AG10803 (cell line): ENCODE measurements around the gene MBTPS2.
A peak's percentile ranks its signal among the peaks of the same experiment; 100 is the strongest.

Experiments used
- DNase-seq: peaks from one replicate; pipeline ENCODE4 v3.0.0; 2010; ENCODE audit warnings: low read depth
- H3K4me3 ChIP-seq: 2 replicates; pipeline ENCODE4 v1.5.1; 2011; ENCODE audit warnings: mild to moderate bottlenecking, low read length, control low read depth
- CTCF ChIP-seq: conservative IDR thresholded peaks from 2 replicates; pipeline ENCODE4 v1.5.1; 2011; ENCODE audit warnings: mild to moderate bottlenecking, low read length, control low read depth, inconsistent platforms

Gene MBTPS2

GRCh38 chrX:21911481-21911880 lies 72.1 kb downstream of the MBTPS2 start:
- no peak for TF ChIP-seq CTCF
- H3K4me3 ChIP-seq, result no peak overlapping the region
- DNase-seq, result no peak

GRCh38 chrX:21912220-21912619 lies 72.8 kb downstream of the MBTPS2 start:
- no peak for TF ChIP-seq CTCF
- DNase-seq, result no peak
- H3K4me3 ChIP-seq, result no peak overlapping the region

- no peak for DNase-seq
- TF ChIP-seq CTCF, result no peak
- H3K4me3 ChIP-seq, result no peak overlapping the region
Observed at GRCh38 chrX:21912989-21913388, 73.6 kb downstream of the MBTPS2 start.

GRCh38 chrX:21926116-21926515 lies 86.7 kb downstream of the MBTPS2 start:
- no peak for TF ChIP-seq CTCF
- DNase-seq, result peak; percentile 39
- H3K4me3 ChIP-seq, result peak overlapping the region; percentile 29

- peak; percentile 96 for DNase-seq
- peak overlapping the region; percentile 29 for H3K4me3 ChIP-seq
- TF ChIP-seq CTCF, result no peak
Observed at GRCh38 chrX:21926527-21927278, 87.3 kb downstream of the MBTPS2 start.

GRCh38 chrX:21929209-21929608 lies 89.8 kb downstream of the MBTPS2 start:
- no peak for DNase-seq
- no peak overlapping the region for H3K4me3 ChIP-seq
- no peak for TF ChIP-seq CTCF

GRCh38 chrX:21930986-21931385 lies 91.6 kb downstream of the MBTPS2 start:
- DNase-seq, result peak; percentile 41
- no peak for TF ChIP-seq CTCF
- H3K4me3 ChIP-seq, result no peak overlapping the region
